Uterus (tissue), 2 donors: ENCODE data around the gene CNTN2.

ENCODE experiments used
- CTCF ChIP-seq, 4 experiments: fragments of 200-600 bp in 2 of 4; fragments of 450-650 bp in 2 of 4; sonication (generic) in 2 of 4; IDR thresholded peaks; one replicate each; pipeline ENCODE4 v1.5.1; 2016 to 2019; ENCODE audit warnings: antibody characterized with exemption in 4 of 4, mild to moderate bottlenecking in 2 of 4, moderate library complexity in 1 of 4
- POLR2A ChIP-seq, 2 donors: fragments of 450-650 bp; IDR thresholded peaks; one replicate each; pipeline ENCODE4 v1.6.1; 2016; ENCODE audit warnings: antibody characterized with exemption in 2 of 2, mild to moderate bottlenecking in 1 of 2, moderate library complexity in 1 of 2

- TF ChIP-seq CTCF (IDR thresholded peaks at IDR 0.05): no peak
- TF ChIP-seq POLR2A (IDR thresholded peaks at IDR 0.05): no peak
These were observed 29.3 kb downstream of the CNTN2 start for GRCh38 chr1:205072286-205072685.
